Thyroid gland (tissue), 4 donors: Measurements from ENCODE around the gene CACNA1B.

ENCODE experiments used
- POLR2A ChIP-seq, 2 donors: fragments of 450-650 bp; IDR thresholded peaks; one replicate each; pipeline ENCODE4 v1.6.1; 2017; ENCODE audit warnings: antibody characterized with exemption in 2 of 2, mild to moderate bottlenecking in 2 of 2, moderate library complexity in 1 of 2
- TF ChIP-seq, protein P1 (sequence below), 6 experiments: fragments of 200-600 bp in 3 of 6; fragments of 450-650 bp in 3 of 6; sonication (generic) in 3 of 6; IDR thresholded peaks; one replicate each; pipeline ENCODE4 v1.5.1; 2016 to 2019; ENCODE audit warnings: antibody characterized with exemption in 6 of 6, mild to moderate bottlenecking in 2 of 6, inconsistent platforms in 1 of 6, moderate library complexity in 1 of 6

GRCh38 chr9:138101444-138102234, 224.1 kb downstream of the CACNA1B start:
- TF ChIP-seq, protein P1, sequence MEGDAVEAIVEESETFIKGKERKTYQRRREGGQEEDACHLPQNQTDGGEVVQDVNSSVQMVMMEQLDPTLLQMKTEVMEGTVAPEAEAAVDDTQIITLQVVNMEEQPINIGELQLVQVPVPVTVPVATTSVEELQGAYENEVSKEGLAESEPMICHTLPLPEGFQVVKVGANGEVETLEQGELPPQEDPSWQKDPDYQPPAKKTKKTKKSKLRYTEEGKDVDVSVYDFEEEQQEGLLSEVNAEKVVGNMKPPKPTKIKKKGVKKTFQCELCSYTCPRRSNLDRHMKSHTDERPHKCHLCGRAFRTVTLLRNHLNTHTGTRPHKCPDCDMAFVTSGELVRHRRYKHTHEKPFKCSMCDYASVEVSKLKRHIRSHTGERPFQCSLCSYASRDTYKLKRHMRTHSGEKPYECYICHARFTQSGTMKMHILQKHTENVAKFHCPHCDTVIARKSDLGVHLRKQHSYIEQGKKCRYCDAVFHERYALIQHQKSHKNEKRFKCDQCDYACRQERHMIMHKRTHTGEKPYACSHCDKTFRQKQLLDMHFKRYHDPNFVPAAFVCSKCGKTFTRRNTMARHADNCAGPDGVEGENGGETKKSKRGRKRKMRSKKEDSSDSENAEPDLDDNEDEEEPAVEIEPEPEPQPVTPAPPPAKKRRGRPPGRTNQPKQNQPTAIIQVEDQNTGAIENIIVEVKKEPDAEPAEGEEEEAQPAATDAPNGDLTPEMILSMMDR (IDR thresholded peaks at IDR 0.05) = no peak
- TF ChIP-seq POLR2A (IDR thresholded peaks at IDR 0.05) = no peak
